Measurements from ENCODE around the gene TANGO6.

DNA sequence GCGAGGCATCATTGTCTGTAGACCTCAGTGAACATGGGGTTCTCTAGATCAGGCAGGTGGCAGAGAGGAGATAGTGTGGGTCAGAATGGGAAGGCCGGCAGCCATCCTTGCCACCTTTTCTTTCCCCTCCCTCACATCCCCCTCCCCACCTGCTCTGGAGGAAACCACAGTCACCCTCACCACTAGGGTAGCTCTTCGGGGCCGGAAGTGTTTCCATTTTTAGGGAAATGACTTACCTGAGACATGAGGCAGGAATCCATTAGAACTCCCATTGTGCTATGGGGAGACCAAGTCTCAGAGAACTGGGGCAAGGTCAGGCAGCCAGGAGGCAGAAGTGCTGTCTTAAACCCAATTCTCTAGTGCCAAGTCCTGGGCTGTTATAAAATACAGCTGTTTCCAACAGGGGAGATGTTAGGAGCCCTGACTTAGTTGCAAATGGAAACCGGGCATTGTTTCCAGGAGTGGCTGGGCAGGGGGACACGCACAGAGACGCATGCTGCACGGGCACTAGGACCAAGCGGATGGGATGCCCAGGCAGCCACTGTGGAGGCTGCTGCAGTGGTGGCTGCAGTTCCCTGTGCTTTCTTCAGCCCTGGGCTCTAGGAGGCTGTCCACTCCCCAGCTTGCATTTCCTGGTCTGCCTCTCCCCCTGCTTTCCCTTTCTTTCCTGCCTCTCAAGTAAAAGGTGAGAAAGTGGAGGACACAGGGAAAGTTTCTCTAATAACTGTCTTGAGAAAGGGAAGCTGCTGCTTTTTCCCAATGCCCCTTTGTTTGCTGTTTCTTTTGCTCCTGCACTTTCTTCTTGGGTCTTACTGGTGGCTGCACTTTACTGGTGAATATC lies 265.0 kb downstream of the TANGO6 start:
- TF ChIP-seq, protein P1, sequence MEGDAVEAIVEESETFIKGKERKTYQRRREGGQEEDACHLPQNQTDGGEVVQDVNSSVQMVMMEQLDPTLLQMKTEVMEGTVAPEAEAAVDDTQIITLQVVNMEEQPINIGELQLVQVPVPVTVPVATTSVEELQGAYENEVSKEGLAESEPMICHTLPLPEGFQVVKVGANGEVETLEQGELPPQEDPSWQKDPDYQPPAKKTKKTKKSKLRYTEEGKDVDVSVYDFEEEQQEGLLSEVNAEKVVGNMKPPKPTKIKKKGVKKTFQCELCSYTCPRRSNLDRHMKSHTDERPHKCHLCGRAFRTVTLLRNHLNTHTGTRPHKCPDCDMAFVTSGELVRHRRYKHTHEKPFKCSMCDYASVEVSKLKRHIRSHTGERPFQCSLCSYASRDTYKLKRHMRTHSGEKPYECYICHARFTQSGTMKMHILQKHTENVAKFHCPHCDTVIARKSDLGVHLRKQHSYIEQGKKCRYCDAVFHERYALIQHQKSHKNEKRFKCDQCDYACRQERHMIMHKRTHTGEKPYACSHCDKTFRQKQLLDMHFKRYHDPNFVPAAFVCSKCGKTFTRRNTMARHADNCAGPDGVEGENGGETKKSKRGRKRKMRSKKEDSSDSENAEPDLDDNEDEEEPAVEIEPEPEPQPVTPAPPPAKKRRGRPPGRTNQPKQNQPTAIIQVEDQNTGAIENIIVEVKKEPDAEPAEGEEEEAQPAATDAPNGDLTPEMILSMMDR (IDR thresholded peaks at IDR 0.05; ENCODE audit: low read length): no peak
- TF ChIP-seq EZH2phosphoT487 (IDR thresholded peaks at IDR 0.05; ENCODE audit: low read length): no peak

All from MM.1S (cell line).